Measurements from ENCODE around the gene SOS1.
"Not testable (repeated sequence)": the region's sequence is repeated elsewhere in the genome, so short reads cannot be mapped to it uniquely, and the experiment has no call there.

SOS1 gene

GRCh38 chr2:39150890-39151497 lies 30.1 kb upstream of the SOS1 start:
- Histone ChIP-seq H3K9me3 (ENCODE audit: control insufficient read depth, low read length) (no peaks in the 10 kb centered on the region), H3K4me1 (ENCODE audit: control insufficient read depth, insufficient read depth, low read length, poor library complexity, severe bottlenecking) (no peaks in the 10 kb centered on the region), H3K4me3 (ENCODE audit: extremely low read depth, insufficient read depth, low read length, poor library complexity, severe bottlenecking) (no peak overlapping the region), H3K27ac (ENCODE audit: low read depth, low read length, severe bottlenecking) (no peak overlapping the region), H3K36me3 (ENCODE audit: control insufficient read depth, insufficient read depth, low read length) (no peaks in the 10 kb centered on the region)
- WGBS, 2 experiments (ENCODE audit: insufficient coverage in 2 of 2), result 73 to 74% methylated on average over 3 to 6 of the region's 9 CpGs

DNA sequence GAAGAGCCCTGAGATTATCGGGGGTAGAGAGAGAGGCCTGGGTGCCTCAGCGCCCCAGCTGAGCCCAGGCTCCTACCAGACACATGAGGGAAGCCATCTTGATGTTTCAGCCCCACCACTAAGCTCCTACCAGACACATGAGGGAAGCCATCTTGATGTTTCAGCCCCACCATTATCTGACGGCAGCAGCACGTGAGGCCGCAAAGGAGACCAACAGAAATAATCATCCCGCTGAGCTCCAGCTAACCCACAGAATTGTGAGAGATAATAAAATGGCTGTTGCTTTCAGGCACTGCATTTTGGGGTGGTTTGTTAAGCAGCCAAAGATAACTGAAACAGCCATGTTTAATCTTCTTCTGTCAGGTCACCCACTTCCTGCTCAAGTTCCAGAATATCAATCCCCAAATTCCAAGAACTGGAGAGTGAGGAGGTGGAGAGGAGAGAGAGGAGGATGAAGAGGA lies 29.3 kb upstream of the SOS1 start:
- Histone ChIP-seq H3K27ac (ENCODE audit: low read depth, low read length, severe bottlenecking) (no peak overlapping the region), H3K9me3 (ENCODE audit: control insufficient read depth, low read length) (no peaks in the 10 kb centered on the region), H3K4me1 (ENCODE audit: control insufficient read depth, insufficient read depth, low read length, poor library complexity, severe bottlenecking) (no peaks in the 10 kb centered on the region), H3K36me3 (ENCODE audit: control insufficient read depth, insufficient read depth, low read length) (no peaks in the 10 kb centered on the region), H3K4me3 (ENCODE audit: extremely low read depth, insufficient read depth, low read length, poor library complexity, severe bottlenecking) (no peak overlapping the region)
- 100% methylated on average over 4 to 6 of the region's 6 CpGs for WGBS, 2 experiments (ENCODE audit: insufficient coverage in 2 of 2)

DNA sequence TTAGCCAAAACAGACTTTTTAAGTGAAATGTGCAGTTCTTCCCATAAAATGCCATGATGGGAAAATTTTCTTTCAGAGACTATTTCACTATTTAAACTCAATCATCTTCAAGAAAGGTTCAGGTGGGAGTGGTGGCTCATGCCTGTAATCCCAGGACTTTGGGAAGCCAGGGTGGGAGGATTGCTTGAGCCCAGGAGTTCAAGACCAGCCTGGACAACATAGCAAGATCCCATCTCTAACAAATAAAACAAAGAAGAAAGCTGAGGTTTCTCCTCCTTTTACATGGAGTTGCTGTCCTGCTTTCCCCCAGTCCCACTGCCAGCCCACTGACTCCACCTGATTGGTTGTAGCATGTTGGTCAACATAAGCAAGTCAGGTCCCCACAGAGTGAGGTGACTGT lies 25.8 kb upstream of the SOS1 start:
- Histone ChIP-seq H3K36me3 (ENCODE audit: control insufficient read depth, insufficient read depth, low read length) (no peaks in the 10 kb centered on the region), H3K4me1 (ENCODE audit: control insufficient read depth, insufficient read depth, low read length, poor library complexity, severe bottlenecking) (peaks cover 5% of the 10 kb centered on the region), H3K9me3 (ENCODE audit: control insufficient read depth, low read length) (no peaks in the 10 kb centered on the region), H3K4me3 (ENCODE audit: extremely low read depth, insufficient read depth, low read length, poor library complexity, severe bottlenecking) (no peak overlapping the region), H3K27ac (ENCODE audit: low read depth, low read length, severe bottlenecking) (no peak overlapping the region)

GRCh38 chr2:39145906-39146421 lies 25.1 kb upstream of the SOS1 start:
- Histone ChIP-seq H3K27ac (ENCODE audit: low read depth, low read length, severe bottlenecking) (no peak overlapping the region), H3K4me3 (ENCODE audit: extremely low read depth, insufficient read depth, low read length, poor library complexity, severe bottlenecking) (no peak overlapping the region)
- WGBS, 2 experiments (ENCODE audit: insufficient coverage in 2 of 2), result 86 to 100% methylated on average over 2 of the region's 3 CpGs

GRCh38 chr2:39144416-39144815 lies 23.6 kb upstream of the SOS1 start:
- WGBS, 2 experiments (ENCODE audit: insufficient coverage in 2 of 2), result no CpG with 5 or more reads among the region's 5 CpGs
- H3K4me1 ChIP-seq (ENCODE audit: control insufficient read depth, insufficient read depth, low read length, poor library complexity, severe bottlenecking), result peaks cover 6% of the 10 kb centered on the region
- no peaks in the 10 kb centered on the region for H3K9me3 ChIP-seq (ENCODE audit: control insufficient read depth, low read length)
- no peak overlapping the region for H3K27ac ChIP-seq (ENCODE audit: low read depth, low read length, severe bottlenecking)
- no peak overlapping the region for H3K4me3 ChIP-seq (ENCODE audit: extremely low read depth, insufficient read depth, low read length, poor library complexity, severe bottlenecking)
- no peaks in the 10 kb centered on the region for H3K36me3 ChIP-seq (ENCODE audit: control insufficient read depth, insufficient read depth, low read length)

More at GRCh38 chr2:39145906-39146421, 25.1 kb upstream of the SOS1 start:
- peaks cover 6% of the 10 kb centered on the region for H3K4me1 ChIP-seq (ENCODE audit: control insufficient read depth, insufficient read depth, low read length, poor library complexity, severe bottlenecking)
- no peaks in the 10 kb centered on the region for H3K9me3 ChIP-seq (ENCODE audit: control insufficient read depth, low read length)
- no peaks in the 10 kb centered on the region for H3K36me3 ChIP-seq (ENCODE audit: control insufficient read depth, insufficient read depth, low read length)

GRCh38 chr2:39142904-39143605 lies 22.2 kb upstream of the SOS1 start:
- Histone ChIP-seq H3K4me3 (ENCODE audit: extremely low read depth, insufficient read depth, low read length, poor library complexity, severe bottlenecking) (no peak overlapping the region), H3K27ac (ENCODE audit: low read depth, low read length, severe bottlenecking) (no peak overlapping the region), H3K4me1 (ENCODE audit: control insufficient read depth, insufficient read depth, low read length, poor library complexity, severe bottlenecking) (peaks cover 6% of the 10 kb centered on the region), H3K9me3 (ENCODE audit: control insufficient read depth, low read length) (no peaks in the 10 kb centered on the region), H3K36me3 (ENCODE audit: control insufficient read depth, insufficient read depth, low read length) (no peaks in the 10 kb centered on the region)
- 100% methylated on average over 1 to 2 of the region's 3 CpGs for WGBS, 2 experiments (ENCODE audit: insufficient coverage in 2 of 2)

- H3K9me3 ChIP-seq (ENCODE audit: control insufficient read depth, low read length), result no peaks in the 10 kb centered on the region
- H3K4me3 ChIP-seq (ENCODE audit: extremely low read depth, insufficient read depth, low read length, poor library complexity, severe bottlenecking), result no peak overlapping the region
- H3K27ac ChIP-seq (ENCODE audit: low read depth, low read length, severe bottlenecking), result no peak overlapping the region
- H3K36me3 ChIP-seq (ENCODE audit: control insufficient read depth, insufficient read depth, low read length), result no peaks in the 10 kb centered on the region
- peaks cover 6% of the 10 kb centered on the region for H3K4me1 ChIP-seq (ENCODE audit: control insufficient read depth, insufficient read depth, low read length, poor library complexity, severe bottlenecking)
- WGBS, 2 experiments (ENCODE audit: insufficient coverage in 2 of 2), result 50 to 71% methylated on average over 1 of the region's 8 CpGs
Measured at GRCh38 chr2:39141334-39142271, 20.8 kb upstream of the SOS1 start.

GRCh38 chr2:39140948-39141333 lies 20.1 kb upstream of the SOS1 start:
- WGBS, 2 experiments (ENCODE audit: insufficient coverage in 2 of 2), result 100% methylated on average over 2 of the region's 7 CpGs; no CpG with 5 or more reads in 1 of the 2 experiments
- H3K4me3 ChIP-seq (ENCODE audit: extremely low read depth, insufficient read depth, low read length, poor library complexity, severe bottlenecking); H3K9me3 ChIP-seq (ENCODE audit: control insufficient read depth, low read length); H3K4me1 ChIP-seq (ENCODE audit: control insufficient read depth, insufficient read depth, low read length, poor library complexity, severe bottlenecking); H3K27ac ChIP-seq (ENCODE audit: low read depth, low read length, severe bottlenecking); H3K36me3 ChIP-seq (ENCODE audit: control insufficient read depth, insufficient read depth, low read length): not testable (repeated sequence)

DNA sequence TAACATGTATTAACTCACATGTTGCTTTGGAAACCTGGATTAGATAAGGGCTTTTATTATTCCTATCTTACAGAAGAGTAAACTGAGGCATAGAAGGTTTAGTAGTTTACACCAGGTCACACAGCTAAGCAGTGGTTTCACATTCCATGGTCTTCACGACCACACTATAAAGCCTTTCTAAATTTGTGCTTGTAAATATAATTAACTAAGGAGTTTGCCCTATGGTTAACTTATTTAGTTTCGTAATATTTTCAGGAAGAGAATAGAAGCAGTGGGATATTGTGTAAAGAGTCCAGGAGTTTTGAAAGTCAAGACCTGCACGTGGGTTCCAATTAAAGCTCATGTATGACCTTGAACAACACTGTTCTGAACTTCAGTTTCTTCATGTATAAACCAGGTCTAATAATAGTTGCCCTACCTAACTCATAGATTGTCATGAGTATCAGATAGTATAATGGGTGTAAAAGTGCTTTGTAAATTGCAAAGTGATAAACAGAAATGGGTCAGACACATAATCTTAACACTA lies 19.5 kb upstream of the SOS1 start:
- 80 to 83% methylated on average over 2 of the region's 3 CpGs for WGBS, 2 experiments (ENCODE audit: insufficient coverage in 2 of 2)
- no peak overlapping the region for H3K4me3 ChIP-seq (ENCODE audit: extremely low read depth, insufficient read depth, low read length, poor library complexity, severe bottlenecking)
- no peaks in the 10 kb centered on the region for H3K9me3 ChIP-seq (ENCODE audit: control insufficient read depth, low read length)
- peaks cover 6% of the 10 kb centered on the region for H3K4me1 ChIP-seq (ENCODE audit: control insufficient read depth, insufficient read depth, low read length, poor library complexity, severe bottlenecking)
- no peaks in the 10 kb centered on the region for H3K36me3 ChIP-seq (ENCODE audit: control insufficient read depth, insufficient read depth, low read length)
- H3K27ac ChIP-seq (ENCODE audit: low read depth, low read length, severe bottlenecking), result no peak overlapping the region

DNA sequence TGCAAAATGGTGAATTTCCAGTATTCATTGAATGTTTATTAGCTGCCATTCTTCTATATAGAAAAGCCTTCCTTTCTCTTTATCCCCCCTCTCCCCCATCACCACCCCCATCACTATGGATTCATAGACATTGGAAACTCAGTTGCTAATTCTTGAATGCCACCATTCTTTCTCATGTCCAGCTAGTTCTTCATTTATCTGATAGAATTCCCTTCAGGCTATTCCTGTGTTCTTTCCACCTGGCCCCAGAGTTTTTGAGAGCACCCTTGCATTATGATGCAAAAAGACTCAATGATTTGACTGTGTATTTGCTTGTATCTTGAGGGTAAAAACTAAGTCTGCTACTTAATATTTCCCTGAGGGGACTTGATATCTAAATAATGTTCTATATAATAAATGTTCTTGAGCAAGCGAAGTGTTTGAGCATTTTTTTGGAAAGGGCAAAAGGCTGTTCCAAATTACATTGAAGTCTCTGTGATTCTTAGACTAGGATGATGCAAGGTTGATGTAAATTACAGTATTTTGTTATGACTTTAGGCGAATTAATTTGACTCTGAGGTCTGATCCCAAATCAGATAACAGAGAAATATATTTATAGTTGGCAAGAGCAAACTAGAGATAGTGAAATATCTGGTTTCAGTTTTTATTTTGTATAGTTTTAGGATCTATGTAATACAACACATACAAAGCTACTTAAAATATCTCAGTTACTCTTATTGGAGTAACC lies 18.8 kb upstream of the SOS1 start:
- no peak overlapping the region for H3K27ac ChIP-seq (ENCODE audit: low read depth, low read length, severe bottlenecking)
- H3K36me3 ChIP-seq (ENCODE audit: control insufficient read depth, insufficient read depth, low read length), result no peaks in the 10 kb centered on the region
- H3K4me1 ChIP-seq (ENCODE audit: control insufficient read depth, insufficient read depth, low read length, poor library complexity, severe bottlenecking), result peaks cover 6% of the 10 kb centered on the region
- no peak overlapping the region for H3K4me3 ChIP-seq (ENCODE audit: extremely low read depth, insufficient read depth, low read length, poor library complexity, severe bottlenecking)
- H3K9me3 ChIP-seq (ENCODE audit: control insufficient read depth, low read length), result no peaks in the 10 kb centered on the region
- no CpG with 5 or more reads among the region's 2 CpGs for WGBS, 2 experiments (ENCODE audit: insufficient coverage in 2 of 2)
